ENCODE results near the gene WDR48. TPM values are rescaled to one million over a fixed set of nuclear protein-coding genes. Genes with fewer than 3 reads are reported as not detected.

WDR48 gene
- total RNA-seq, 4 donors from 2014 or later, result 49.8 to 83.2 (median 69.3) TPM

GRCh38 chr3:39022286-39022630 lies 29.6 kb upstream of the WDR48 start:
- Histone ChIP-seq H3K4me1 (no peaks in the 10 kb centered on the region), H3K4me3 (replicated peaks in 1 of 3) (no peak overlapping the region), H3K27me3 (no peaks in the 10 kb centered on the region), H3K9me3 (no peaks in the 10 kb centered on the region), H3K27ac (no peak overlapping the region), H3K36me3 (no peaks in the 10 kb centered on the region)
- DNase-seq, result no peak
- no peak for TF ChIP-seq CTCF (IDR thresholded peaks at IDR 0.05)
- no peak for TF ChIP-seq POLR2A (IDR thresholded peaks at IDR 0.05)
- intact Hi-C loops (cut with DNase I), result no loop called here

- H3K4me1 ChIP-seq, result no peaks in the 10 kb centered on the region
- DNase-seq, result no peak
- no peak overlapping the region for H3K27ac ChIP-seq
- H3K4me3 ChIP-seq (replicated peaks in 1 of 3), result no peak overlapping the region
- H3K9me3 ChIP-seq, result no peaks in the 10 kb centered on the region
- no peaks in the 10 kb centered on the region for H3K27me3 ChIP-seq
- intact Hi-C loops (cut with DNase I), result no loop called here
- no peak for TF ChIP-seq POLR2A (IDR thresholded peaks at IDR 0.05)
- no peak for TF ChIP-seq CTCF (IDR thresholded peaks at IDR 0.05)
- H3K36me3 ChIP-seq, result no peaks in the 10 kb centered on the region
These were observed 27.3 kb upstream of the WDR48 start for GRCh38 chr3:39024497-39024896.

GRCh38 chr3:39025222-39025970 lies 26.4 kb upstream of the WDR48 start:
- Histone ChIP-seq H3K4me1 (no peaks in the 10 kb centered on the region), H3K36me3 (no peaks in the 10 kb centered on the region), H3K27ac (no peak overlapping the region), H3K9me3 (no peaks in the 10 kb centered on the region), H3K27me3 (no peaks in the 10 kb centered on the region), H3K4me3 (replicated peaks in 1 of 3) (no peak overlapping the region)
- WGBS, 2 donors, result 80 to 83% methylated on average over 6 of the region's 6 CpGs
- intact Hi-C loops (cut with DNase I), result no loop called here
- TF ChIP-seq POLR2A (IDR thresholded peaks at IDR 0.05) (no peak), CTCF (IDR thresholded peaks at IDR 0.05) (no peak)
- no peak for DNase-seq

- intact Hi-C loops (cut with DNase I), result no loop called here
- TF ChIP-seq POLR2A (IDR thresholded peaks at IDR 0.05) (no peak), CTCF (IDR thresholded peaks at IDR 0.05) (no peak)
- no peaks in the 10 kb centered on the region for H3K36me3 ChIP-seq
These were observed 23.3 kb upstream of the WDR48 start for GRCh38 chr3:39028546-39028945.

GRCh38 chr3:39029556-39029955 lies 22.3 kb upstream of the WDR48 start:
- no peak for DNase-seq
- H3K4me3 ChIP-seq (replicated peaks in 1 of 3), result no peak overlapping the region
- H3K27me3 ChIP-seq, result no peaks in the 10 kb centered on the region
- 89 to 91% methylated on average over 1 of the region's 1 CpG for WGBS, 2 donors
- no peaks in the 10 kb centered on the region for H3K36me3 ChIP-seq
- H3K9me3 ChIP-seq, result no peaks in the 10 kb centered on the region
- H3K27ac ChIP-seq, result no peak overlapping the region
- intact Hi-C loops (cut with DNase I), result no loop called here
- H3K4me1 ChIP-seq, result no peaks in the 10 kb centered on the region
- no peak for TF ChIP-seq POLR2A (IDR thresholded peaks at IDR 0.05)
- TF ChIP-seq CTCF (IDR thresholded peaks at IDR 0.05), result no peak

More at GRCh38 chr3:39028546-39028945, 23.3 kb upstream of the WDR48 start:
- Histone ChIP-seq H3K9me3 (no peaks in the 10 kb centered on the region), H3K27ac (no peak overlapping the region), H3K4me3 (replicated peaks in 1 of 3) (no peak overlapping the region), H3K4me1 (no peaks in the 10 kb centered on the region), H3K27me3 (no peaks in the 10 kb centered on the region)
- 67 to 72% methylated on average over 3 of the region's 3 CpGs for WGBS, 2 donors
- DNase-seq, result no peak

Data from thyroid gland (tissue), 4 donors.